Measurements from ENCODE around the gene EYS. TPM values are rescaled to one million over a fixed set of nuclear protein-coding genes. Genes with fewer than 3 reads are reported as not detected.

Gene EYS
- total and polyA plus RNA-seq, 2 of the 8 experiments (the other 6 are each of a cell fraction or from before 2014, with no cell fraction given) = 0.05 to 0.13 TPM

- Histone ChIP-seq H3K56ac (replicated peaks; ENCODE audit: insufficient read length, low read depth, low read length) (no peak overlapping the region), H4K5ac (ENCODE audit: insufficient read length, low read depth, low read length) (no peak overlapping the region), H3K36me3 (ENCODE audit: control insufficient read depth in 2 of 4, insufficient read depth in 4 of 4, low read length in 3 of 4) (no peaks in the 10 kb centered on the region), H3K79me2 (ENCODE audit: control insufficient read depth in 1 of 2, insufficient read depth in 2 of 2, low read length in 2 of 2) (no peaks in the 10 kb centered on the region), H3K14ac (ENCODE audit: insufficient read length) (no peak overlapping the region), H2BK20ac (ENCODE audit: low read length) (no peak overlapping the region), H3K4ac (replicated peaks; ENCODE audit: insufficient read length, low read depth, low read length) (no peak overlapping the region), H2BK15ac (ENCODE audit: low read length) (no peak overlapping the region), H3K4me2 (ENCODE audit: insufficient read depth in 1 of 2, low read depth in 2 of 2, low read length in 2 of 2) (no peak overlapping the region), H3K27ac (ENCODE audit: low read depth, low read length) (no peak overlapping the region), H3K18ac (ENCODE audit: extremely low read depth, low read length) (no peak overlapping the region), H4K91ac (replicated peaks; ENCODE audit: insufficient read length, low read length) (no peak overlapping the region), H3K27me3 (replicated peaks in 1 of 4; ENCODE audit: control insufficient read depth in 3 of 4, extremely low read depth in 1 of 4, insufficient read depth in 3 of 4, low read length in 3 of 4) (no peaks in the 10 kb centered on the region), H3K9me3 (ENCODE audit: insufficient read depth in 2 of 2, low read depth in 1 of 2, low read length in 1 of 2) (no peaks in the 10 kb centered on the region), H4K8ac (ENCODE audit: extremely low read depth, insufficient read depth, low read length) (no peak overlapping the region), H2AFZ (ENCODE audit: low read length) (no peak overlapping the region), H3K79me1 (ENCODE audit: low read depth, low read length) (no peaks in the 10 kb centered on the region), H3K23me2 (ENCODE audit: low read depth, low read length) (no peaks in the 10 kb centered on the region), H3K23ac (ENCODE audit: insufficient read length) (no peak overlapping the region), H2AK5ac (ENCODE audit: low read depth, low read length) (no peak overlapping the region), H2BK12ac (ENCODE audit: low read depth, low read length) (no peak overlapping the region), H2BK120ac (replicated peaks; ENCODE audit: low read depth, low read length) (no peak overlapping the region), H3K4me3 (ENCODE audit: extremely low read depth in 1 of 4, insufficient read depth in 2 of 4, low read depth in 3 of 4, low read length in 4 of 4) (no peak overlapping the region), H2BK5ac (ENCODE audit: low read depth, low read length) (no peak overlapping the region), H4K20me1 (replicated peaks in 1 of 2; ENCODE audit: control insufficient read depth in 1 of 2, insufficient read depth in 2 of 2, low read length in 2 of 2) (no peaks in the 10 kb centered on the region), H3K4me1 (replicated peaks in 1 of 4; ENCODE audit: control insufficient read depth in 3 of 4, insufficient read depth in 4 of 4, low read length in 3 of 4) (no peaks in the 10 kb centered on the region), H3K9ac (replicated peaks in 1 of 4; ENCODE audit: extremely low read depth in 1 of 4, low read depth in 3 of 4, low read length in 3 of 4) (no peak overlapping the region)
- no peak for DNase-seq (ENCODE audit: low read depth in 1 of 2, low spot score in 2 of 2)
- TF ChIP-seq CBX5 (IDR thresholded peaks at IDR 0.05; ENCODE audit: low read depth, low read length) (no peak), SP2 (IDR thresholded peaks at IDR 0.05; ENCODE audit: low read length) (no peak), CTCF (IDR thresholded peaks at IDR 0.05; ENCODE audit: control extremely low read depth in 1 of 3, insufficient read depth in 1 of 3, low read depth in 1 of 3, low read length in 3 of 3) (no peak), CTBP2 (IDR thresholded peaks at IDR 0.05; ENCODE audit: borderline replicate concordance, insufficient read depth, insufficient read length, low read length) (no peak), RFX5 (IDR thresholded peaks at IDR 0.05; ENCODE audit: borderline replicate concordance, low read depth, low read length) (no peak), YY1 (IDR thresholded peaks at IDR 0.05; ENCODE audit: low read depth, low read length) (no peak), USF2 (IDR thresholded peaks at IDR 0.05; ENCODE audit: low read length) (no peak), E2F6 (IDR thresholded peaks at IDR 0.05) (no peak), KDM5A (IDR thresholded peaks at IDR 0.05; ENCODE audit: low read length) (no peak)
- 90% methylated on average over 1 of the region's 1 CpG; no CpG with 5 or more reads in 1 of the 2 experiments for whole genome bisulfite sequencing, 2 experiments (ENCODE audit: extremely low coverage in 1 of 2, insufficient coverage in 1 of 2, insufficient read length in 1 of 2, insufficient replicate concordance in 2 of 2, low coverage in 1 of 2, low lambda C conversion rate in 2 of 2, missing lambda C conversion rate in 1 of 2)
- ChIA-PET POLR2A (ENCODE audit: partially characterized antibody) (no interaction called here), CTCF (ENCODE audit: partially characterized antibody) (no interaction called here)
- no peak for FAIRE-seq
Observed at GRCh38 chr6:64347411-64347810, 1359.6 kb downstream of the EYS start.

Measured in H1 (cell line).